CMK (cell line): ENCODE results near the gene NPPA.
A peak's percentile ranks its signal among the peaks of the same experiment; 100 is the strongest.

Experiments
- DNase-seq: peaks from one replicate; pipeline ENCODE4 v3.0.0-alpha.2; 2010; ENCODE audit warnings: low read depth

NPPA gene

GRCh38 chr1:11874258-11874562, 26.6 kb upstream of the NPPA start:
- DNase-seq = no peak

- no peak for DNase-seq
Measured at GRCh38 chr1:11873395-11874257, 26.0 kb upstream of the NPPA start.

- no peak for DNase-seq
Measured at GRCh38 chr1:11872545-11872944, 25.0 kb upstream of the NPPA start.

GRCh38 chr1:11869650-11870207, 22.1 kb upstream of the NPPA start:
- DNase-seq = no peak

- DNase-seq = no peak
Measured at GRCh38 chr1:11869104-11869503, 21.5 kb upstream of the NPPA start.

GRCh38 chr1:11868331-11868980, 20.9 kb upstream of the NPPA start:
- no peak for DNase-seq

GRCh38 chr1:11862890-11863289, 15.3 kb upstream of the NPPA start:
- DNase-seq = no peak

- no peak for DNase-seq
Measured at GRCh38 chr1:11860587-11860986, 13.0 kb upstream of the NPPA start.

GRCh38 chr1:11860083-11860482, 12.5 kb upstream of the NPPA start:
- DNase-seq = no peak

- DNase-seq = peak; percentile 56
Measured at GRCh38 chr1:11858968-11859871, 11.6 kb upstream of the NPPA start.

- DNase-seq = no peak
Measured at GRCh38 chr1:11858613-11858967, 11.0 kb upstream of the NPPA start, which contains the start of gene NPPB. Gene NPPB, minus strand, starts transcription at chr1:11858945. Its CDS starts 112 bp downstream, at chr1:11858833.

- DNase-seq = no peak
Measured at GRCh38 chr1:11858158-11858557, 10.6 kb upstream of the NPPA start.

- DNase-seq = no peak
Measured at GRCh38 chr1:11857164-11857851, 9.7 kb upstream of the NPPA start.

GRCh38 chr1:11856698-11857097, 9.1 kb upstream of the NPPA start:
- DNase-seq = no peak

GRCh38 chr1:11855430-11855829, 7.8 kb upstream of the NPPA start:
- DNase-seq = no peak

- DNase-seq = no peak
Measured at GRCh38 chr1:11854519-11854918, 6.9 kb upstream of the NPPA start.

- no peak for DNase-seq
Measured at GRCh38 chr1:11851180-11851579, 3.6 kb upstream of the NPPA start.

GRCh38 chr1:11850156-11850555, 2.6 kb upstream of the NPPA start:
- DNase-seq = no peak

GRCh38 chr1:11848373-11848700, 754 bp upstream of the NPPA start:
- DNase-seq = no peak

GRCh38 chr1:11845641-11846335, 1.8 kb downstream of the NPPA start:
- no peak for DNase-seq
